Forelimb muscle (tissue), 1 donor: Measurements from ENCODE around the gene MED25. TPM values are rescaled to one million over a fixed set of nuclear protein-coding genes. Genes with fewer than 3 reads are reported as not detected.

ENCODE experiments used
- DNase-seq: peaks from one replicate; pipeline ENCODE4 v3.0.0-alpha.2; 2013; ENCODE audit warnings: low read depth
- polyA plus RNA-seq: library from polyadenylated mRNA; unstranded; fragments of 120-200 nt; gene quantifications from one replicate; pipeline ENCODE4 v1.2.1, GENCODE V29; 2013; ENCODE audit not compliant: insufficient read length

MED25 gene
- polyA plus RNA-seq, 1 donor = 28.6 TPM

DNA sequence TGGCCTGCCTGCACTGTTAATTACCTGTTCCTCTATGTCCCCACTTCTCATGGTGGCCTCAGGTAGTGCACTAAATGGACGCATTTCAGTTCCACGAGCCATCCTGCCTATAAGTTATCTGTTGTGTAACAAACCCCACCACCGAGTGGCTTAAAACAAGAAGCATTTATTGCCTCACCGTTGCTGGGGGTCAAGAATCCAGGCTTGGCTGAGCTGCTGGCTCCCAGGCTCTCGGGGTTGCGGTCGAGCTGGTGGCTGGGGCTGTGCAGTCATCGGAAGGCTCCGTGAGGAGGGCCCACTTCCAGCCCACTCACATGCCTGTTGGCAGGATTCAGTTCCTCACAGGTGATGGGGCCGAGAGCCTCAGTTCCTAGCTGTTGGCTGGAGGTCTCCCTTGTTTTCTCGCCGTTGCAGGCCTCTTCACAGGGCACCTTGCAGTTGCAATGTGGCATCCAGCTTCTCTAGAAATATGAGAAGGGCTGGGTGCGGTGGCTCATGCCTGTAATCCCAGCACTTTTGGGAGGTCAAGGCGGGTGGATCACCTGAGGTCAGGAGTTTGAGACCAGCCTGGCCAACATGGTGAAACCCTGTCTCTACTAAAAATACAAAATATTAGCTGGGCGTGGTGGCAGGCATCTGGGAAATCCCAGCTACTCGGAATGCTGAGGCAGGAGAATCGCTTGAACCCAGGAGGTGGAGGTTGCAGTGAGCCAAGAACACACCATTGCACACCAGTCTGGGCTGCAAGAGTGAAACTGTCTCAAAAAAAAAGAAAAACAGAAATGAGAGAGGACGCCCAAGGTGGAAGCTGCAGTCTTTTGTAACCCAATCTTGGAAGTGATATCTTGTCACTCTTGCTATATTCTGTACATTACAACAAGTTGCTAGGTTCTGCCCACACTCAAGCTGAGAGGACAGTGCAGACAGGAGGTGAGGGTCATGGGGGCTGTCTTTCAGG lies 26.3 kb downstream of the MED25 start:
- DNase-seq = no peak

DNA sequence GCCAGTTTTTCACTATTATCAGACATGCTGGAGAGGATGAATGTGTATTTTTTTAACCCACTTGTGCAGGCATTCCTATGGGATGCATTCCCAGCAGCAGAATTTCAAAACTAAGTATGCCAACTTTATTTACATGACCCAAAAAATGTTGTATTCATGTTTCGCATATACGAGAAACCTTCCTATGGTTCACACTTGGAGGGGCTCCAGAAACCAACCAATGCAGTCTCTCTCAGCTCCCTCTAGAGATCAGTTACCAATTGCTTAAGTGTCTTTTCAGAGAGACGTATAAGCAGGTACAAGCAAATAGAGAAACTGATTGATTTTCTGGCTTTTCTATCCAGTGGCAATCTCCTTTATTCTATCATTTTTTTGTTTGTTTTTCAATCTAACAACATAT lies 27.3 kb downstream of the MED25 start:
- no peak for DNase-seq

- no peak for DNase-seq
Observed at GRCh38 chr19:49846408-49846807, 28.3 kb downstream of the MED25 start.

- DNase-seq = no peak
Observed at GRCh38 chr19:49847731-49848696, 29.9 kb downstream of the MED25 start.

- DNase-seq = no peak
Observed at GRCh38 chr19:49848938-49849337, 30.8 kb downstream of the MED25 start.

DNA sequence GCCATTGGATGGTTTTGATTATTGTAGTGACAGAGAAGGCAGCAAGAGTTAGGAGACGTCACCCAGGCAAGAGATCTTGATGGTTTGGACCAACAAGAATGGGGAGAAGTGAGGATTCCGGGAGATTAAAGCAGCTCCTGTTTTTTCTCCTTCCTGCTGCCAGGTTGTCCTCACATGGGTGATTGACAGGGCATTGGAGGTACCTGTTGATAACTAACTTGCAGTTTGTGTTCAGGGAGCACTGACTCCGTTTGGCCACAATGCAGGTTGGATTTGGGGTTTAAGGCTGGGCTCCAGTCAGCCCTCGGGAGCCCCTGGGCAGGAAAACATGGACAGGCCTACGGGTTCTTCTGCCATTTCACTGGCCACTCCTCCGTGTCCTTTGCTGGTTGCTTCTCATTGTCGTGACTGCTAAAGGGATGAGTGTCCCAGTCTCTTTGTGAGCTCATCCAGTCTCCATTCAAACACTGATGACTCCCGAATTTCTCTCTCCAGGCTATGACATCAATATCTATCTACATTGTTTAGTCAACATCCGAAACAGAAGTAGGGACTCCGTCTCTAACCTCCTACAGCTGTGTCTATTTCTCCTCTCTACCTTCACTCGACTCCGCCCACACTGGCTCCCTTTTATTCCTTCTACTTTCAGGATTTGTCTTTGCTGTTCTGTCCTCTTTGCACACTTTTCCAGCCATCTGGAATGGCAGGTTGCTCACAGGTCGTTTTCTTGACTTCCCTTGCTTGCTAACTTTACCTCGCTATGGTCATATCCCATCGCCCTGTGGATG lies 31.5 kb downstream of the MED25 start:
- no peak for DNase-seq

DNA sequence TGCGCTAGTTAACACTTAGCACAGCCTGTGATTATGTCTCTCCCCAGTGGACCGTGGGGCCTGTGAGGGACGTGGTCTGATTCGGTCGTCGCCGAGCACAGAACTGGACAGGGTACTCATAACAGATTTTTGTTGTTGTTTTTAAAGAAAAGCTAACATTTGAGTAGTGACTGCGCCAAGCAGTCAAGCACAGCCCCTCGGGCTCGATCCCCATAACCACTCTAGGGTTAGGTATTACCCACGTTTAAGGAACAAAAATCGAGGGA lies 32.1 kb downstream of the MED25 start:
- DNase-seq = no peak

GRCh38 chr19:49850487-49851342 lies 32.6 kb downstream of the MED25 start, which contains the start of gene PTOV1:
TSS of gene PTOV1 (plus strand) at chr19:49851159.
- DNase-seq = peak; percentile 60

- DNase-seq = no peak
Observed at GRCh38 chr19:49851456-49852259, 33.6 kb downstream of the MED25 start.

- DNase-seq = no peak
Observed at GRCh38 chr19:49852631-49853126, 34.6 kb downstream of the MED25 start.

- DNase-seq = no peak
Observed at GRCh38 chr19:49853852-49854377, 35.8 kb downstream of the MED25 start.

DNA sequence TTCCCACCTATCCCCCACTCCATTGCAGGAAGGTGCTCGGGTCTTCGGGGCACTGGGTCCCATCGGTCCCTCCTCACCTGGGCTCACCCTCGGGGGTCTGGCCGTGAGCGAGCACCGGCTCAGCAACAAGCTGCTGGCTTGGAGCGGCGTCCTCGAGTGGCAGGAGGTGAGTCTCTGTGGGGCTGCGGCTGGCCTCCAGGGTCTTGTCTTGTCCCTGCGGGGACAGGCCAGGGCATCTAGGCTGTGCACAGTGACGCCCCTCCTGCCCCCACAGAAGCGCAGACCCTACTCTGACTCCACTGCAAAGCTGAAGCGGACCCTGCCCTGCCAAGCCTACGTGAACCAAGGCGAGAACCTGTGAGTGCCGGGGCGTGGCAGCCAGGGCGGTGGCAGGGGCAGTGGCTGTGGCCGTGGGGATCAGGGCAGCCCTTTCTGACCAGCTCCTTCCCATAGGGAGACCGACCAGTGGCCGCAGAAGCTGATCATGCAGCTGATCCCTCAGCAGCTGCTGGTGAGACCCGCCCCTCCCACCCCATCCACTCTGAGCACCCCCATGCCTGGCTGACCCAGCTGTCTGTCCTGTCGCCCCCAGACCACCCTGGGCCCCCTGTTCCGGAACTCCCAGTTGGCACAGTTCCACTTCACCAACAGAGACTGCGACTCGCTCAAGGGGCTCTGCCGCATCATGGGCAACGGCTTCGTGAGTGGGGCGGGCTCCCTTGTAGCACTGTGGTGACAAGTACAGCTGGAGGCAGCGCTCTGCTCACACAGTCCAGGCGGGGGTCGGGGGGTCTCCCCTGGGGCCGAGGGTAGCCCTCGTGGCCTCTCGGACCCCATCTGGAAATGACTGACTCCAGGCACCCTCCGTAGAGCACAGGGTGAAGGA lies 36.5 kb downstream of the MED25 start:
- no peak for DNase-seq

- DNase-seq = no peak
Observed at GRCh38 chr19:49855277-49855675, 37.2 kb downstream of the MED25 start.

- DNase-seq = no peak
Observed at GRCh38 chr19:49855676-49856573, 37.8 kb downstream of the MED25 start.

DNA sequence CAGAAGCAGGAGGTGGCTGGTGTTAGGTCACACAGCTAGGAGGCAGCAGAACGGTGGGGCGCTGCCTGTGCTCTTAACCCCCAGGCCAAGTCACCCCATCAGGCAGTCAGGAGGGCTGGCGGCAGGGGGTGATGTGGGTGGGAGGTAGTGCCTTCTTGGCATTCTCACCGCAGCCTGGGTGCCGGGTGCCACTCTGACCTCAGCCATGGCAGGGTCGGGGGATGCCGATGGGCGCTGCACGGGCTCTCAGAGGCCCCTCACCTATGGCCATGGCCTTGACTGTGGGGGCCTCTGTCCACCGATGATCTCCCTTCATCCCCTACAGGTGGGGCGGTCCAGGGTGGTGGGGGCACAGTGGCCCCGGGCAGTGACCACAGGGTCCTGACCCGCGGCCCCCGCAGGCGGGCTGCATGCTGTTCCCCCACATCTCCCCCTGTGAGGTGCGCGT lies 38.5 kb downstream of the MED25 start:
- DNase-seq = no peak

- no peak for DNase-seq
Observed at GRCh38 chr19:49857061-49857837, 39.2 kb downstream of the MED25 start.

DNA sequence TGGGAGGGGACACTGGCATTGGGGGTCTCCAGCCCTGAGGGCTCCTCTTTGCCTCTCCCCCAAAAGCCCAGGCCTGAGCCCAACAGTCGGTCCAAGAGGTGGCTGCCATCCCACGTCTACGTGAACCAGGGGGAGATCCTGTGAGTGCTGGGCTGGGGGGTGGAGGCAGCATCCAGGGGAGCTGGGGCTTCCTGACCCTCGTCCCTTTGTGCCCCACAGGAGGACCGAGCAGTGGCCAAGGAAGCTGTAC lies 39.7 kb downstream of the MED25 start:
- DNase-seq = no peak
